Measurements from ENCODE around the gene RPS21.

RPS21 gene

DNA sequence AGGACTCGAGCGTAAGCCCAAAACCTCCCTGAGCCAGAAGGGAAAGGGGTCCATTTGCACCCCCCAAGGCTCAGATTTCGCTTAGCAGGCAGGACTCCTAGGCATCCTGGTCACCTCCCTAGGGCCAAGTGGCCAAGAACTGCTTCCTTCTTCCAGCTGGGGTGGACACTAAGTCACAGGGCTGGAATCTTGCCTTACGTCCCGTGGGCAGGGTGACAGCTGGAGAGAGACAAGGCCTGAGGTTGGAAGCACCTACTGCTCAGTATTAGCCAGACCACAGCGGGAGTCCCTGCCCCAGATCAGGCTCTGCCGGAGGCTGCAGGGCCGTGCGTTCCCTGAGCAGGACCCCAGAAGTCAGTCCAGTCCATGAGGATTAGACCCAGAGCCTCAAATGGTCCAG lies 39.5 kb upstream of the RPS21 start:
- Histone ChIP-seq H3K9me2 (replicated peaks; ENCODE audit: low read depth, low read length) (no peaks in the 10 kb centered on the region), H4K20me1 (ENCODE audit: insufficient read depth, low read length, poor library complexity, severe bottlenecking) (no peaks in the 10 kb centered on the region), H3K9ac (ENCODE audit: low read depth, low read length, poor library complexity, severe bottlenecking) (no peak overlapping the region), H3K36me3 (ENCODE audit: insufficient read depth, low read length) (no peaks in the 10 kb centered on the region), H3K27me3 (ENCODE audit: insufficient read depth, low read length, poor library complexity, severe bottlenecking) (no peaks in the 10 kb centered on the region), H3K4me3 (ENCODE audit: low read length, poor library complexity, severe bottlenecking) (no peak overlapping the region), H3K9me3 (ENCODE audit: insufficient read depth, low read depth, low read length) (no peaks in the 10 kb centered on the region), H2AFZ (ENCODE audit: low read length) (no peak overlapping the region), H3F3A (ENCODE audit: low read depth) (no peaks in the 10 kb centered on the region), H3K79me2 (ENCODE audit: insufficient read depth, low read length) (no peaks in the 10 kb centered on the region), H3K4me1 (ENCODE audit: insufficient read depth, low read length, poor library complexity, severe bottlenecking) (no peaks in the 10 kb centered on the region), H3K4me2 (ENCODE audit: low read depth, low read length, poor library complexity, severe bottlenecking) (no peak overlapping the region)
- TF ChIP-seq CTCF (conservative IDR thresholded peaks at IDR 0.05; ENCODE audit: low read length) (no peak), EZH2phosphoT487 (IDR thresholded peaks at IDR 0.05; ENCODE audit: borderline replicate concordance) (no peak)

DNA sequence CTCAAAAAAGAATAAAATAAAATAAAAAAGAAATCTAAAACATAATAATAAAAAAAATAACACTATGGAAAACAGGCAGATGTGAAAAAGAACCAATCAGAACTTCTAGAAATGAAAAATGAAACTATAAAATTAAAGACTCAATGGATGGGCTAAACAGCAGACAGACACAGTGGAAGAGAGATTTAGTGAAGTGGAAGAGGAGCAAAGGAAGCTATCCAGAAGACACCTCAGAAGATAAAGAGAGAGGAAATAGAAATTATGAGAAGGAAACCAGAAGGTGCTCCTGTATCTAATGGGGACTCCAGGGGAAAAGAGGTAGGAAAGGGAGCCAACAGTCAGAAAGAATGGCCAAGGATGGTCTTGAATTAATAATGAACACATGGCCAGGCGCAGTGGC lies 38.3 kb upstream of the RPS21 start:
- H3K79me2 ChIP-seq (ENCODE audit: insufficient read depth, low read length): no peaks in the 10 kb centered on the region
- no peak overlapping the region for H3K4me2 ChIP-seq (ENCODE audit: low read depth, low read length, poor library complexity, severe bottlenecking)
- H4K20me1 ChIP-seq (ENCODE audit: insufficient read depth, low read length, poor library complexity, severe bottlenecking): no peaks in the 10 kb centered on the region
- H3K9me3 ChIP-seq (ENCODE audit: insufficient read depth, low read depth, low read length): no peaks in the 10 kb centered on the region
- no peaks in the 10 kb centered on the region for H3K4me1 ChIP-seq (ENCODE audit: insufficient read depth, low read length, poor library complexity, severe bottlenecking)
- no peaks in the 10 kb centered on the region for H3K9me2 ChIP-seq (replicated peaks; ENCODE audit: low read depth, low read length)
- no peak overlapping the region for H3K4me3 ChIP-seq (ENCODE audit: low read length, poor library complexity, severe bottlenecking)
- H3K27me3 ChIP-seq (ENCODE audit: insufficient read depth, low read length, poor library complexity, severe bottlenecking): no peaks in the 10 kb centered on the region
- H3F3A ChIP-seq (ENCODE audit: low read depth): no peaks in the 10 kb centered on the region
- TF ChIP-seq CTCF (conservative IDR thresholded peaks at IDR 0.05; ENCODE audit: low read length): no peak
- TF ChIP-seq EZH2phosphoT487 (IDR thresholded peaks at IDR 0.05; ENCODE audit: borderline replicate concordance): no peak
- H3K36me3 ChIP-seq (ENCODE audit: insufficient read depth, low read length): no peaks in the 10 kb centered on the region
- H2AFZ ChIP-seq (ENCODE audit: low read length): no peak overlapping the region
- H3K9ac ChIP-seq (ENCODE audit: low read depth, low read length, poor library complexity, severe bottlenecking): no peak overlapping the region

- Histone ChIP-seq H3K4me2 (ENCODE audit: low read depth, low read length, poor library complexity, severe bottlenecking) (no peak overlapping the region), H3K36me3 (ENCODE audit: insufficient read depth, low read length) (no peaks in the 10 kb centered on the region), H3K27me3 (ENCODE audit: insufficient read depth, low read length, poor library complexity, severe bottlenecking) (no peaks in the 10 kb centered on the region), H3F3A (ENCODE audit: low read depth) (no peaks in the 10 kb centered on the region), H3K4me3 (ENCODE audit: low read length, poor library complexity, severe bottlenecking) (no peak overlapping the region), H2AFZ (ENCODE audit: low read length) (no peak overlapping the region), H3K4me1 (ENCODE audit: insufficient read depth, low read length, poor library complexity, severe bottlenecking) (no peaks in the 10 kb centered on the region), H3K9me2 (replicated peaks; ENCODE audit: low read depth, low read length) (no peaks in the 10 kb centered on the region), H3K79me2 (ENCODE audit: insufficient read depth, low read length) (no peaks in the 10 kb centered on the region), H4K20me1 (ENCODE audit: insufficient read depth, low read length, poor library complexity, severe bottlenecking) (no peaks in the 10 kb centered on the region), H3K9ac (ENCODE audit: low read depth, low read length, poor library complexity, severe bottlenecking) (no peak overlapping the region), H3K9me3 (ENCODE audit: insufficient read depth, low read depth, low read length) (no peaks in the 10 kb centered on the region)
- TF ChIP-seq EZH2phosphoT487 (IDR thresholded peaks at IDR 0.05; ENCODE audit: borderline replicate concordance) (no peak), CTCF (conservative IDR thresholded peaks at IDR 0.05; ENCODE audit: low read length) (no peak)
Observed at GRCh38 chr20:62349556-62350097, 37.3 kb upstream of the RPS21 start.

Measured in Loucy (cell line).